ENCODE measurements around the gene NUP214. TPM values are rescaled to one million over a fixed set of nuclear protein-coding genes. Genes with fewer than 3 reads are reported as not detected.

The NUP214 gene
- polyA plus RNA-seq, 1 donor from 2014 or later: 15.0 TPM

DNA sequence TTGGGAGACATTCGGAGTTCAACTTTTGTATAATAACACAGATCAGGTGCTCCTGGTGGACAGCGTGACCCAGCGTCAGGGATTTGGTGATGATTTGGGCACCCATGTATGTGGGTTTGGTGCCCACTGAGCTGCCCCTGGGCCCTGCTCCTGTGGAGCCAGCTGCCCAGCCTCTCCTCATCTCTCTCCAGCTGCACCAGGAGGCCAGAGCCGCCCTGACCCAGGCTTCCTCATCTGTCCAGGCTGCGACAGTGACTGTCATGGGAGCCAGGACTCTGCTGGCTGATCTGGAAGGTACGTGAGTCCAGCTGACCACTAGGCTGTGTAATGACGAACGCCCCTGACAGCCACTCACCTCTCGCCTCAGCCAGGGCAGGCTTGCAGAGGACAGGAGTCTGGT lies 43.5 kb upstream of the NUP214 start:
- H3K9me3 ChIP-seq (ENCODE audit: low read length): no peaks in the 10 kb centered on the region
- no peaks in the 10 kb centered on the region for H3K79me2 ChIP-seq (replicated peaks; ENCODE audit: insufficient read depth, low read length)
- H3K27ac ChIP-seq (ENCODE audit: low read length): no peak overlapping the region
- no peak overlapping the region for H2AFZ ChIP-seq (ENCODE audit: low read depth, low read length)
- H4K20me1 ChIP-seq (ENCODE audit: insufficient read depth): no peaks in the 10 kb centered on the region
- H3K27me3 ChIP-seq (ENCODE audit: insufficient read depth, low read depth, low read length): no peaks in the 10 kb centered on the region
- no peaks in the 10 kb centered on the region for H3K36me3 ChIP-seq (ENCODE audit: insufficient read depth, low read length)
- H3K4me2 ChIP-seq (ENCODE audit: low read length): no peak overlapping the region
- no peak overlapping the region for H3K4me3 ChIP-seq (ENCODE audit: low read length)
- H3K9me2 ChIP-seq (ENCODE audit: insufficient read depth, low read length): no peaks in the 10 kb centered on the region
- H3K9ac ChIP-seq (ENCODE audit: low read length): no peak overlapping the region
- H3F3A ChIP-seq (ENCODE audit: insufficient read depth, low read length, poor library complexity, severe bottlenecking): no peaks in the 10 kb centered on the region
- no peak for TF ChIP-seq TAF1 (IDR thresholded peaks at IDR 0.05; ENCODE audit: low read depth)
- no peak for TF ChIP-seq POLR2AphosphoS5 (IDR thresholded peaks at IDR 0.05)
- TF ChIP-seq EP300 (conservative IDR thresholded peaks at IDR 0.05; ENCODE audit: poor library complexity, severe bottlenecking): no peak
- TF ChIP-seq EZH2 (IDR thresholded peaks at IDR 0.05; ENCODE audit: borderline replicate concordance, insufficient read depth, low read length, poor library complexity, severe bottlenecking): no peak
- no peak for TF ChIP-seq RAD21 (conservative IDR thresholded peaks at IDR 0.05)
- TF ChIP-seq, protein P1, sequence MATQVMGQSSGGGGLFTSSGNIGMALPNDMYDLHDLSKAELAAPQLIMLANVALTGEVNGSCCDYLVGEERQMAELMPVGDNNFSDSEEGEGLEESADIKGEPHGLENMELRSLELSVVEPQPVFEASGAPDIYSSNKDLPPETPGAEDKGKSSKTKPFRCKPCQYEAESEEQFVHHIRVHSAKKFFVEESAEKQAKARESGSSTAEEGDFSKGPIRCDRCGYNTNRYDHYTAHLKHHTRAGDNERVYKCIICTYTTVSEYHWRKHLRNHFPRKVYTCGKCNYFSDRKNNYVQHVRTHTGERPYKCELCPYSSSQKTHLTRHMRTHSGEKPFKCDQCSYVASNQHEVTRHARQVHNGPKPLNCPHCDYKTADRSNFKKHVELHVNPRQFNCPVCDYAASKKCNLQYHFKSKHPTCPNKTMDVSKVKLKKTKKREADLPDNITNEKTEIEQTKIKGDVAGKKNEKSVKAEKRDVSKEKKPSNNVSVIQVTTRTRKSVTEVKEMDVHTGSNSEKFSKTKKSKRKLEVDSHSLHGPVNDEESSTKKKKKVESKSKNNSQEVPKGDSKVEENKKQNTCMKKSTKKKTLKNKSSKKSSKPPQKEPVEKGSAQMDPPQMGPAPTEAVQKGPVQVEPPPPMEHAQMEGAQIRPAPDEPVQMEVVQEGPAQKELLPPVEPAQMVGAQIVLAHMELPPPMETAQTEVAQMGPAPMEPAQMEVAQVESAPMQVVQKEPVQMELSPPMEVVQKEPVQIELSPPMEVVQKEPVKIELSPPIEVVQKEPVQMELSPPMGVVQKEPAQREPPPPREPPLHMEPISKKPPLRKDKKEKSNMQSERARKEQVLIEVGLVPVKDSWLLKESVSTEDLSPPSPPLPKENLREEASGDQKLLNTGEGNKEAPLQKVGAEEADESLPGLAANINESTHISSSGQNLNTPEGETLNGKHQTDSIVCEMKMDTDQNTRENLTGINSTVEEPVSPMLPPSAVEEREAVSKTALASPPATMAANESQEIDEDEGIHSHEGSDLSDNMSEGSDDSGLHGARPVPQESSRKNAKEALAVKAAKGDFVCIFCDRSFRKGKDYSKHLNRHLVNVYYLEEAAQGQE (IDR thresholded peaks at IDR 0.05; ENCODE audit: borderline replicate concordance): no peak
- TF ChIP-seq MXI1 (conservative IDR thresholded peaks at IDR 0.05; ENCODE audit: poor library complexity, severe bottlenecking): no peak
- TF ChIP-seq SMC3 (conservative IDR thresholded peaks at IDR 0.05; ENCODE audit: poor library complexity): no peak
- TF ChIP-seq, protein P2, sequence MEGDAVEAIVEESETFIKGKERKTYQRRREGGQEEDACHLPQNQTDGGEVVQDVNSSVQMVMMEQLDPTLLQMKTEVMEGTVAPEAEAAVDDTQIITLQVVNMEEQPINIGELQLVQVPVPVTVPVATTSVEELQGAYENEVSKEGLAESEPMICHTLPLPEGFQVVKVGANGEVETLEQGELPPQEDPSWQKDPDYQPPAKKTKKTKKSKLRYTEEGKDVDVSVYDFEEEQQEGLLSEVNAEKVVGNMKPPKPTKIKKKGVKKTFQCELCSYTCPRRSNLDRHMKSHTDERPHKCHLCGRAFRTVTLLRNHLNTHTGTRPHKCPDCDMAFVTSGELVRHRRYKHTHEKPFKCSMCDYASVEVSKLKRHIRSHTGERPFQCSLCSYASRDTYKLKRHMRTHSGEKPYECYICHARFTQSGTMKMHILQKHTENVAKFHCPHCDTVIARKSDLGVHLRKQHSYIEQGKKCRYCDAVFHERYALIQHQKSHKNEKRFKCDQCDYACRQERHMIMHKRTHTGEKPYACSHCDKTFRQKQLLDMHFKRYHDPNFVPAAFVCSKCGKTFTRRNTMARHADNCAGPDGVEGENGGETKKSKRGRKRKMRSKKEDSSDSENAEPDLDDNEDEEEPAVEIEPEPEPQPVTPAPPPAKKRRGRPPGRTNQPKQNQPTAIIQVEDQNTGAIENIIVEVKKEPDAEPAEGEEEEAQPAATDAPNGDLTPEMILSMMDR (IDR thresholded peaks at IDR 0.05; ENCODE audit: poor library complexity, severe bottlenecking): no peak

DNA sequence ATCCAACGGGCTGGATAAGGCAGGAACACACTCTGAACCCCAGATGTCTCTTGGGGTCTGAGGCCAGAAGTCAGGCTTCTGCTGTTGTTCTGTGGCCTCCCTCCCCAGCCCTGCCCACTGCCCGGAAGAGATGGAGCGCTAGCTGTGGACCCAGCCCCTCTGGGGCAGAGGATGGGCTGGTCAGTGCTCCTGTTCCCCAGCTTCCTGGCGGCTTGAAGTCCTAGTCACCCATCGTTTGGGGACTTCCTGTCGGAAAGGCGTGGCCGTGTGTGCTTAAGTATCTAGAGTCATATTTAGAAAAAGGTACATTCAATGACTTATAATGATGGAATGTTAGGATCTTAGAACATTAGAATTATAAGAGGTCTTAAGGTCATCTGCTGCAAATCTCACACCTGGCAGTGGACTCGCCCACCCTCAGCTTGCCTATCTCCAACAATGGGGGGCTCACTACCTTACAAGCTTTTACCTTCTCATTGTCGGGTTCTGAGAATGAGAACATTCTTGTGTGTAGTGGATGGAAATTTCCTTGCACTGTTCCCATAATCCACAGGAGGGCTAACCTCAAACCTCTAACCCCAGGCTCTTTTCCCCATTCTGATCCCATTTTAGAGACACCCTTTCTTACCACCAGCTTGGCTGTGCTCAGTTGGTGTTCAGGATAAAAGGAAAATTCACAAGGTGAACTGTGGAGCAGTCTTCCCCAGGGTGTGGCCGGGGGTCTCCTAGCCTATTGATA lies 42.4 kb upstream of the NUP214 start:
- H3K36me3 ChIP-seq (ENCODE audit: insufficient read depth, low read length): no peaks in the 10 kb centered on the region
- TF ChIP-seq, protein P1 (IDR thresholded peaks at IDR 0.05; ENCODE audit: borderline replicate concordance): no peak
- TF ChIP-seq MXI1 (conservative IDR thresholded peaks at IDR 0.05; ENCODE audit: poor library complexity, severe bottlenecking) (no peak), SMC3 (conservative IDR thresholded peaks at IDR 0.05; ENCODE audit: poor library complexity) (no peak), EP300 (conservative IDR thresholded peaks at IDR 0.05; ENCODE audit: poor library complexity, severe bottlenecking) (no peak), RAD21 (conservative IDR thresholded peaks at IDR 0.05) (no peak)
- TF ChIP-seq, protein P2 (IDR thresholded peaks at IDR 0.05; ENCODE audit: poor library complexity, severe bottlenecking): no peak
- no peaks in the 10 kb centered on the region for H3K9me2 ChIP-seq (ENCODE audit: insufficient read depth, low read length)
- no peak overlapping the region for H3K27ac ChIP-seq (ENCODE audit: low read length)
- H3K27me3 ChIP-seq (ENCODE audit: insufficient read depth, low read depth, low read length): no peaks in the 10 kb centered on the region
- no peaks in the 10 kb centered on the region for H3K9me3 ChIP-seq (ENCODE audit: low read length)
- no peak overlapping the region for H2AFZ ChIP-seq (ENCODE audit: low read depth, low read length)
- no peak overlapping the region for H3K4me3 ChIP-seq (ENCODE audit: low read length)
- no peaks in the 10 kb centered on the region for H3F3A ChIP-seq (ENCODE audit: insufficient read depth, low read length, poor library complexity, severe bottlenecking)
- no peak overlapping the region for H3K9ac ChIP-seq (ENCODE audit: low read length)
- no peak overlapping the region for H3K4me2 ChIP-seq (ENCODE audit: low read length)
- H3K79me2 ChIP-seq (replicated peaks; ENCODE audit: insufficient read depth, low read length): no peaks in the 10 kb centered on the region
- H4K20me1 ChIP-seq (ENCODE audit: insufficient read depth): no peaks in the 10 kb centered on the region
